ENCODE data around the gene IL20RA. TPM values are rescaled to one million over a fixed set of nuclear protein-coding genes. Genes with fewer than 3 reads are reported as not detected.

IL20RA gene
- total and polyA plus RNA-seq, 2 donors (not counting 3 experiments of a cell fraction or from before 2014, with no cell fraction given) = not detected

- dilution Hi-C loops (cut with MboI; ENCODE audit: extremely low pct_ligation_motif_present, low sequenced_read_pairs) = no loop called here
- H3K27ac ChIP-seq (ENCODE audit: insufficient read depth, low read depth, low read length) = no peak overlapping the region
- FAIRE-seq = no peak
- H3K79me2 ChIP-seq (ENCODE audit: control insufficient read depth, insufficient read depth, low read length) = no peaks in the 10 kb centered on the region
- no peaks in the 10 kb centered on the region for H3K4me1 ChIP-seq (ENCODE audit: control insufficient read depth, extremely low read depth, insufficient read depth, low read length)
- no peaks in the 10 kb centered on the region for H4K20me1 ChIP-seq (replicated peaks; ENCODE audit: control insufficient read depth, extremely low read depth, insufficient read depth, low read length)
- H3K36me3 ChIP-seq (ENCODE audit: control insufficient read depth in 2 of 2, extremely low read depth in 1 of 2, insufficient read depth in 2 of 2, low read length in 2 of 2) = no peaks in the 10 kb centered on the region
- no peak overlapping the region for H3K9ac ChIP-seq (replicated peaks; ENCODE audit: extremely low read depth, insufficient read depth, low read length)
- intact Hi-C loops (cut with micrococcal nuclease) = no loop called here
- no peaks in the 10 kb centered on the region for H3K9me1 ChIP-seq (replicated peaks; ENCODE audit: control insufficient read depth, extremely low read depth, insufficient read depth, low read length)
- no peaks in the 10 kb centered on the region for H3K9me3 ChIP-seq (replicated peaks; ENCODE audit: control insufficient read depth, insufficient read depth, low read length)
- no peak for TF ChIP-seq EZH2 (IDR thresholded peaks at IDR 0.05; ENCODE audit: borderline replicate concordance, low read depth, low read length, severe bottlenecking)
- TF ChIP-seq FOS (IDR thresholded peaks at IDR 0.05; ENCODE audit: borderline replicate concordance, insufficient read depth, low read length) = no peak
- TF ChIP-seq JUN (IDR thresholded peaks at IDR 0.05; ENCODE audit: borderline replicate concordance, insufficient read depth, insufficient read length, low read depth) = no peak
- no peak for TF ChIP-seq POLR2A (IDR thresholded peaks at IDR 0.05; ENCODE audit: low read depth, low read length)
- no peak for TF ChIP-seq POLR2AphosphoS5 (IDR thresholded peaks at IDR 0.05; ENCODE audit: insufficient read depth, low read depth, low read length)
- TF ChIP-seq, protein P1, sequence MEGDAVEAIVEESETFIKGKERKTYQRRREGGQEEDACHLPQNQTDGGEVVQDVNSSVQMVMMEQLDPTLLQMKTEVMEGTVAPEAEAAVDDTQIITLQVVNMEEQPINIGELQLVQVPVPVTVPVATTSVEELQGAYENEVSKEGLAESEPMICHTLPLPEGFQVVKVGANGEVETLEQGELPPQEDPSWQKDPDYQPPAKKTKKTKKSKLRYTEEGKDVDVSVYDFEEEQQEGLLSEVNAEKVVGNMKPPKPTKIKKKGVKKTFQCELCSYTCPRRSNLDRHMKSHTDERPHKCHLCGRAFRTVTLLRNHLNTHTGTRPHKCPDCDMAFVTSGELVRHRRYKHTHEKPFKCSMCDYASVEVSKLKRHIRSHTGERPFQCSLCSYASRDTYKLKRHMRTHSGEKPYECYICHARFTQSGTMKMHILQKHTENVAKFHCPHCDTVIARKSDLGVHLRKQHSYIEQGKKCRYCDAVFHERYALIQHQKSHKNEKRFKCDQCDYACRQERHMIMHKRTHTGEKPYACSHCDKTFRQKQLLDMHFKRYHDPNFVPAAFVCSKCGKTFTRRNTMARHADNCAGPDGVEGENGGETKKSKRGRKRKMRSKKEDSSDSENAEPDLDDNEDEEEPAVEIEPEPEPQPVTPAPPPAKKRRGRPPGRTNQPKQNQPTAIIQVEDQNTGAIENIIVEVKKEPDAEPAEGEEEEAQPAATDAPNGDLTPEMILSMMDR (IDR thresholded peaks at IDR 0.05; ENCODE audit: extremely low read depth in 1 of 2, insufficient read depth in 1 of 2, low read depth in 1 of 2, low read length in 2 of 2) = no peak
- TF ChIP-seq GATA2 (IDR thresholded peaks at IDR 0.05; ENCODE audit: insufficient read depth, insufficient read length, low read depth, low read length) = no peak
- TF ChIP-seq, protein P2, sequence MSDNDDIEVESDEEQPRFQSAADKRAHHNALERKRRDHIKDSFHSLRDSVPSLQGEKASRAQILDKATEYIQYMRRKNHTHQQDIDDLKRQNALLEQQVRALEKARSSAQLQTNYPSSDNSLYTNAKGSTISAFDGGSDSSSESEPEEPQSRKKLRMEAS (IDR thresholded peaks at IDR 0.05; ENCODE audit: insufficient read depth, insufficient read length) = no peak
- TF ChIP-seq MYC (IDR thresholded peaks at IDR 0.05; ENCODE audit: low read depth, low read length) = no peak
- peaks cover 0 to 2% of the 10 kb centered on the region in 2 experiments for H3K27me3 ChIP-seq (ENCODE audit: control insufficient read depth in 2 of 2, insufficient read depth in 2 of 2, low read length in 2 of 2)
- DNase-seq (ENCODE audit: low read depth, low spot score) = no peak
- no TSS peak for BruUV-seq (replicated peaks)
- ChIA-PET POLR2A (no interaction called here), CTCF (no interaction called here)
- H2AFZ ChIP-seq (ENCODE audit: low read depth, low read length) = no peak overlapping the region
- H3K4me2 ChIP-seq (ENCODE audit: insufficient read depth, low read length) = no peak overlapping the region
- H3K4me3 ChIP-seq (replicated peaks in 1 of 3; ENCODE audit: insufficient read depth in 1 of 3, low read depth in 1 of 3, low read length in 3 of 3) = no peak overlapping the region
Observed at GRCh38 chr6:136979206-136979605, 65.6 kb downstream of the IL20RA start.

All from endothelial cell of umbilical vein (primary cell).